AG04449 (cell line): ENCODE results near the gene PIPOX.

ENCODE experiments used
- CTCF ChIA-PET: fragments of 350-600 bp; formaldehyde crosslinking; extraction: SDS; loops from one replicate; lab custom pipeline; 2021; ENCODE audit warnings: antibody characterized with exemption; lab: Yijun Ruan, JAX
- POLR2A ChIA-PET: fragments of 400-600, 350-600 bp; formaldehyde crosslinking; extraction: SDS; loops from one replicate; lab custom pipeline; 2020; ENCODE audit warnings: antibody characterized with exemption, inconsistent platforms; lab: Yijun Ruan, JAX
- DNase-seq: peaks from one replicate; pipeline ENCODE4 v3.0.0-alpha.2; 2010; ENCODE audit warnings: low read depth, low spot score
- H3K4me3 ChIP-seq: 2 replicates; pipeline ENCODE4 v1.5.1; 2011; ENCODE audit warnings: low read depth, mild to moderate bottlenecking, control low read depth, low read length
- TF ChIP-seq, protein P1 (sequence below): IDR thresholded peaks from one replicate; pipeline ENCODE4 v1.5.1; 2011; ENCODE audit warnings: mild to moderate bottlenecking, moderate library complexity, low read length, control low read depth, inconsistent platforms; ENCODE audit not compliant: insufficient read depth; ENCODE audit errors: missing control alignments

The PIPOX gene

GRCh38 chr17:29007860-29008455 lies 35.0 kb upstream of the PIPOX start:
- CTCF ChIA-PET, result interaction anchor here (2.2 to 5.1 kb wide), 4 partner anchors 42 to 110 kb away, joined by 5 to 25 read pairs (median 8); no protein-coding TSS in a partner anchor
- TF ChIP-seq, protein P1, sequence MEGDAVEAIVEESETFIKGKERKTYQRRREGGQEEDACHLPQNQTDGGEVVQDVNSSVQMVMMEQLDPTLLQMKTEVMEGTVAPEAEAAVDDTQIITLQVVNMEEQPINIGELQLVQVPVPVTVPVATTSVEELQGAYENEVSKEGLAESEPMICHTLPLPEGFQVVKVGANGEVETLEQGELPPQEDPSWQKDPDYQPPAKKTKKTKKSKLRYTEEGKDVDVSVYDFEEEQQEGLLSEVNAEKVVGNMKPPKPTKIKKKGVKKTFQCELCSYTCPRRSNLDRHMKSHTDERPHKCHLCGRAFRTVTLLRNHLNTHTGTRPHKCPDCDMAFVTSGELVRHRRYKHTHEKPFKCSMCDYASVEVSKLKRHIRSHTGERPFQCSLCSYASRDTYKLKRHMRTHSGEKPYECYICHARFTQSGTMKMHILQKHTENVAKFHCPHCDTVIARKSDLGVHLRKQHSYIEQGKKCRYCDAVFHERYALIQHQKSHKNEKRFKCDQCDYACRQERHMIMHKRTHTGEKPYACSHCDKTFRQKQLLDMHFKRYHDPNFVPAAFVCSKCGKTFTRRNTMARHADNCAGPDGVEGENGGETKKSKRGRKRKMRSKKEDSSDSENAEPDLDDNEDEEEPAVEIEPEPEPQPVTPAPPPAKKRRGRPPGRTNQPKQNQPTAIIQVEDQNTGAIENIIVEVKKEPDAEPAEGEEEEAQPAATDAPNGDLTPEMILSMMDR, result no peak
- POLR2A ChIA-PET, result no interaction called here
- no peak overlapping the region for H3K4me3 ChIP-seq
- DNase-seq, result no peak

GRCh38 chr17:29008591-29008990 lies 34.4 kb upstream of the PIPOX start:
- no peak for DNase-seq
- CTCF ChIA-PET, result interaction anchor here (2.2 to 5.1 kb wide), 2 partner anchors 43 to 102 kb away, joined by 9 to 25 read pairs; no protein-coding TSS in a partner anchor
- POLR2A ChIA-PET, result no interaction called here
- TF ChIP-seq, protein P1, result no peak
- no peak overlapping the region for H3K4me3 ChIP-seq

- POLR2A ChIA-PET, result no interaction called here
- H3K4me3 ChIP-seq, result no peak overlapping the region
- DNase-seq, result no peak
- CTCF ChIA-PET, result interaction anchor here (0.9 to 5.1 kb wide), 3 partner anchors 9 to 101 kb away, joined by 3 to 25 read pairs (median 4); no protein-coding TSS in a partner anchor
- TF ChIP-seq, protein P1, result no peak
These were observed 32.8 kb upstream of the PIPOX start for GRCh38 chr17:29010129-29010528.

DNA sequence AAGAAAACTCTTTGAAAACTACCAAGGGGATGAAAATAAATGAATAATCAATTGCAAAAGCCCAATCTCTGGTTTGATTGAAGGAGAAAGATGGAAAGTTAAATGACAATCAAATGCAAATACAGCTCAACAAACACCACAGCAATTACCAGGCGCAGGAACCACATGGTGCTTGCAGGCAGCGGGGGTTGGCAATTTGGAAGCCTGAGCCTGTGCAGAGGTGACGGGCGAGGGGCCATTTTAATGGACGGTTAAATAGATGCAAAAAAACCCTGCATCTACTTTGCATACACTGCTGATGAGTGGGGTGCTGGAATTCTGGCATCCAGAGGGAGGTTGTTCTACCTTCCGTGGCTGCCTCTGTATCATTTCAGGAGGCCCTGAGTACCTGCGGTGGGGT lies 32.4 kb upstream of the PIPOX start:
- TF ChIP-seq, protein P1, result no peak
- no peak for DNase-seq
- CTCF ChIA-PET, result interaction anchor here (0.9 to 5.1 kb wide), 2 partner anchors 9 to 100 kb away, joined by 4 to 25 read pairs; no protein-coding TSS in a partner anchor
- POLR2A ChIA-PET, result interaction anchor here (0.6 kb wide), 1 partner anchor 49 kb away, joined by 4 read pairs; no protein-coding TSS in a partner anchor
- no peak overlapping the region for H3K4me3 ChIP-seq

GRCh38 chr17:29012535-29012934 lies 30.4 kb upstream of the PIPOX start:
- POLR2A ChIA-PET, result no interaction called here
- no peak overlapping the region for H3K4me3 ChIP-seq
- TF ChIP-seq, protein P1, result no peak
- CTCF ChIA-PET, result no interaction called here
- no peak for DNase-seq

GRCh38 chr17:29014716-29015115 lies 28.2 kb upstream of the PIPOX start:
- ChIA-PET POLR2A (no interaction called here), CTCF (interaction anchor here (1.4 kb wide), 1 partner anchor 98 kb away, joined by 4 read pairs; no protein-coding TSS in a partner anchor)
- DNase-seq, result no peak
- TF ChIP-seq, protein P1, result no peak
- H3K4me3 ChIP-seq, result no peak overlapping the region
